ENCODE results near the gene TEAD1.

The TEAD1 gene

GRCh38 chr11:12792590-12792989 is 118.4 kb downstream of the TEAD1 start:
- TF ChIP-seq CTCF (IDR thresholded peaks at IDR 0.05; ENCODE audit: low read depth, low read length, missing control alignments): no peak

GRCh38 chr11:12793065-12793464 is 118.8 kb downstream of the TEAD1 start:
- in situ Hi-C loops (cut with HindIII; ENCODE audit: low sequenced_read_pairs): no loop called here
- TF ChIP-seq CTCF (IDR thresholded peaks at IDR 0.05; ENCODE audit: low read depth, low read length, missing control alignments): no peak
- no peak for DNase-seq (ENCODE audit: low read depth)
- H3K4me3 ChIP-seq (ENCODE audit: low read depth, low read length): no peak overlapping the region

More at GRCh38 chr11:12792590-12792989, 118.4 kb downstream of the TEAD1 start:
- in situ Hi-C loops (cut with HindIII; ENCODE audit: low sequenced_read_pairs): no loop called here
- DNase-seq (ENCODE audit: low read depth): no peak
- no peak overlapping the region for H3K4me3 ChIP-seq (ENCODE audit: low read depth, low read length)

GRCh38 chr11:12793506-12793905 is 119.3 kb downstream of the TEAD1 start:
- no peak overlapping the region for H3K4me3 ChIP-seq (ENCODE audit: low read depth, low read length)
- no peak for TF ChIP-seq CTCF (IDR thresholded peaks at IDR 0.05; ENCODE audit: low read depth, low read length, missing control alignments)
- no peak for DNase-seq (ENCODE audit: low read depth)
- in situ Hi-C loops (cut with HindIII; ENCODE audit: low sequenced_read_pairs): no loop called here

GRCh38 chr11:12794576-12795230 is 120.5 kb downstream of the TEAD1 start:
- TF ChIP-seq CTCF (IDR thresholded peaks at IDR 0.05; ENCODE audit: low read depth, low read length, missing control alignments): no peak

GRCh38 chr11:12797996-12798395 is 123.8 kb downstream of the TEAD1 start:
- in situ Hi-C loops (cut with HindIII; ENCODE audit: low sequenced_read_pairs): no loop called here
- TF ChIP-seq CTCF (IDR thresholded peaks at IDR 0.05; ENCODE audit: low read depth, low read length, missing control alignments): no peak
- DNase-seq (ENCODE audit: low read depth): no peak
- H3K4me3 ChIP-seq (ENCODE audit: low read depth, low read length): no peak overlapping the region

More at GRCh38 chr11:12794576-12795230, 120.5 kb downstream of the TEAD1 start:
- in situ Hi-C loops (cut with HindIII; ENCODE audit: low sequenced_read_pairs): no loop called here
- no peak for DNase-seq (ENCODE audit: low read depth)
- H3K4me3 ChIP-seq (ENCODE audit: low read depth, low read length): no peak overlapping the region

- TF ChIP-seq CTCF (IDR thresholded peaks at IDR 0.05; ENCODE audit: low read depth, low read length, missing control alignments): no peak
- H3K4me3 ChIP-seq (ENCODE audit: low read depth, low read length): no peak overlapping the region
- no peak for DNase-seq (ENCODE audit: low read depth)
- in situ Hi-C loops (cut with HindIII; ENCODE audit: low sequenced_read_pairs): no loop called here
Observed at GRCh38 chr11:12798609-12799011, 124.4 kb downstream of the TEAD1 start.

All from astrocyte of the cerebellum (primary cell).